Activated CD4-positive, alpha-beta T cell treated with anti-CD3 and anti-CD28 coated beads, Interleukin-2, Interleukin-6, amounts not matched to agents 100 ng/mL and 50 ng/mL, durations not matched to agents 16 hours and 8 hours (primary cell): ENCODE measurements around the gene PCDHAC1.
"Not testable (repeated sequence)": the region's sequence is repeated elsewhere in the genome, so short reads cannot be mapped to it uniquely, and the experiment has no call there.

Experiments
- DNase-seq: peaks from one replicate; pipeline ENCODE4 v3.0.0-alpha.2; 2020

PCDHAC1 gene

GRCh38 chr5:140925806-140926442 lies at the start of gene PCDHAC1:
Gene PCDHAC1, plus strand, starts transcription at chr5:140926299. Its CDS starts 594 bp downstream, at chr5:140926893.
- no peak for DNase-seq

GRCh38 chr5:140876541-140877261 lies 49.4 kb upstream of the PCDHAC1 start:
- not testable (repeated sequence) for DNase-seq

- DNase-seq: no peak
Measured at GRCh38 chr5:140877262-140877581, 48.9 kb upstream of the PCDHAC1 start.

GRCh38 chr5:140881889-140882590 lies 44.1 kb upstream of the PCDHAC1 start, which contains the start of gene PCDHA13:
Gene PCDHA13, plus strand, starts transcription at chr5:140882124. Its CDS starts 145 bp downstream, at chr5:140882269.
- no peak for DNase-seq

- DNase-seq: no peak
Measured at GRCh38 chr5:140882591-140882899, 43.6 kb upstream of the PCDHAC1 start.

- no peak for DNase-seq
Measured at GRCh38 chr5:140883373-140883772, 42.7 kb upstream of the PCDHAC1 start.

- DNase-seq: no peak
Measured at GRCh38 chr5:140883927-140884697, 42.0 kb upstream of the PCDHAC1 start.

- no peak for DNase-seq
Measured at GRCh38 chr5:140916325-140916724, 9.8 kb upstream of the PCDHAC1 start.

- no peak for DNase-seq
Measured at GRCh38 chr5:140923601-140924000, 2.5 kb upstream of the PCDHAC1 start.

- DNase-seq: peak; percentile 15
Measured at GRCh38 chr5:140926443-140927227, 536 bp downstream of the PCDHAC1 start.

GRCh38 chr5:140927228-140927573 lies 1.1 kb downstream of the PCDHAC1 start:
- DNase-seq: no peak

GRCh38 chr5:140934964-140935606 lies 9.0 kb downstream of the PCDHAC1 start:
- DNase-seq: no peak

- DNase-seq: no peak
Measured at GRCh38 chr5:140946578-140946977, 20.5 kb downstream of the PCDHAC1 start.

- DNase-seq: no peak
Measured at GRCh38 chr5:140951636-140952035, 25.5 kb downstream of the PCDHAC1 start.

- no peak for DNase-seq
Measured at GRCh38 chr5:140953234-140953633, 27.1 kb downstream of the PCDHAC1 start.

- no peak for DNase-seq
Measured at GRCh38 chr5:140962190-140962589, 36.1 kb downstream of the PCDHAC1 start.

- no peak for DNase-seq
Measured at GRCh38 chr5:140964356-140964755, 38.3 kb downstream of the PCDHAC1 start.

- DNase-seq: no peak
Measured at GRCh38 chr5:140965905-140966292, 39.8 kb downstream of the PCDHAC1 start.

- no peak for DNase-seq
Measured at GRCh38 chr5:140966293-140967225, 40.5 kb downstream of the PCDHAC1 start, which contains the start of gene PCDHAC2. Gene PCDHAC2, plus strand, starts transcription at chr5:140966476. Its CDS starts 291 bp downstream, at chr5:140966767.

- no peak for DNase-seq
Measured at GRCh38 chr5:140967226-140967893, 41.3 kb downstream of the PCDHAC1 start.
